Kidney capillary endothelial cell (primary cell): ENCODE measurements around the gene SERINC4.

Experiments used
- DNase-seq: peaks from one replicate; pipeline ENCODE4 v3.0.0-alpha.2; 2018; ENCODE audit warnings: low spot score

SERINC4 gene

DNA sequence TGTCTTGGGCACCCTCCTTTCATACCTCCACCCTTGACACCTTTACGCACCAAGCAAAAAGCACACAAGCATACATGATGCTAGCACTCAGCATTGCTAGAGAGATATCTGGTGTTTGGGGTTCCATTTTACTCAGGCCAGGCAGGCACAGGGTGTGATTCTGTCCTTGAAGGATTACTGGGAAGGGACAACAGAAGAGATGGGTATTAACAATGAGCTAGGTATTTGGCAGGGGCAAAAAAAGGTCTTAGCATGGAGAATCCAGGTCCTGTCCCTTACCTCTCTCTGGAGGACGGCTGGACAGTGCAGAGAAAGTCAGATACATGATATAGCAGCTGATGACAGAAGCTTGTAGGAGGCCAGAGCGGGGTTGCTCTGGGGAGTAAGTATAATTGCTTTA lies 3.5 kb downstream of the SERINC4 start:
- no peak for DNase-seq

DNA sequence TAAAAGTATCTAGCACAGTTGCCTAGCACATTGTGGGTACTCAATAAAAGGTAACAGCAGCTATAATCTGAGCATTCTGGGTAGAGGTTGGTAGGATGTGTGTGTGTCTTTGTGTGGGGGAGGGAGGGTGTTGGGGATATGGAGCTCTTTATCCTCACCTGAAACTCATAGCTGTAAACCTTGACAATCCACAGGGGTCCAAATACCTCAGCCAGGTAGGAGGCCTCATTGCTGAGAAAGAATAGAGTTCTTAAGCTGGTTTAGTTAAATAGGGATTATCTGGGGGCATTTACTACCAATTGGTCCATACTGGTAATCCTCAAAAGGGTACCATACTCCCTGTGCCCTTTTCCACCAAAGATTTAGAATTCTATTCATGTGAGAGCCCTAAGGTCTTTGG lies 4.0 kb downstream of the SERINC4 start:
- no peak for DNase-seq

DNA sequence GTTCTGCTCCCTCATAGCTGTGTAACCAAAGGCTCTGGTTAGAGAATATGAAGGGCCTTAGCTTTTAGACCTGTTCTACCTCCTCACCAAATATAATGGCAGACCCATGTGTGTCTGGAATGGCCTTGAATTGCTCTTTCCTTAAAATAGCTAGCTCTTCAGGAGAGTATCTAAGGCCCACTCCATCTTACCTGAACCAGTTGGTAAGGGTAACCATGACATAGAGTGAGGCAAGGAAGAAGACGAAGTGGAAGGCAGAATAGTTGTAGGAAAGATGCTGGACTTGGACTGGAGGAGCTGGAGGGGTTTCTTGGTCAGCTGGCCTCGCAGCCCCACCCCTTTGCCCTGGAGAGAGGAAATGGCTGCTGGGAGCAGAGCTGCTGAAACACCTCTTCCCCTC lies 4.8 kb downstream of the SERINC4 start:
- no peak for DNase-seq

DNA sequence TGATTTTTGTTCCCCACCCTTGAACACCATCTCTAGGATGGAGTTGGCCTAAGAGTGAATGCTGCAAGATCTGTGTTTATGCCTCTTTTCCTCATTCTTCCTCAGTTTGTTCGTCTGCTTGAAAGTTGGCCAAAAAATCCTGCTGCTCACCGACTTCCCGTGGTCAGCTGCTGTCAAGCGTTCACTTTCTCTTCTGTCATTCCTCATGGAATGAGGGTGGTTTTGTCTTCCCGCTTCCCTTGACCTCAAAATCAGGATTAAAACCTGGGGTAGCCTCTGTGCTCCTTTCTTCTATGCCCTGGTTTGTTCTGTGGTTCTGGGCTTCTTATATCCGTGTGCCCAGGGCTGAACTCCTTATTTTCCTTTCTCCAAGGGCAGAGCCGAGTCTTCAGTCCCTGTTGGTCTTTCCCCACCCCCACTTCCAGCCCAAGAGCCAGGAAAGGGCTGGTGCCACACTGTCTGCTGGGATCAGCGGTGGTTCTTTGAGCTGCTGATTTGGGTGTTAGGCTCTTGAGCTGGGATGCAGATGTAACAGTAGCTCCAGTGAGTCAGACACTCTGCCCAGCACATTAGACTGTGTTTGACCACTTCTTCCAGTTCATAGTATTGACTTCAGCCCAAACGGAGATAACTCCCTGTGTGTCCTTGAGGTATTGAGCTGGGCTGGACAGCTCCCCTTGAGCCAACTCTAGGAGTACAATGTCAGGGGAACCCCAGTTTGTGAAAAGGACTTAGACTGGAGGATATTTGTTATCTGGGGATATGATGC lies 5.6 kb downstream of the SERINC4 start:
- DNase-seq, result peak; percentile 79

DNA sequence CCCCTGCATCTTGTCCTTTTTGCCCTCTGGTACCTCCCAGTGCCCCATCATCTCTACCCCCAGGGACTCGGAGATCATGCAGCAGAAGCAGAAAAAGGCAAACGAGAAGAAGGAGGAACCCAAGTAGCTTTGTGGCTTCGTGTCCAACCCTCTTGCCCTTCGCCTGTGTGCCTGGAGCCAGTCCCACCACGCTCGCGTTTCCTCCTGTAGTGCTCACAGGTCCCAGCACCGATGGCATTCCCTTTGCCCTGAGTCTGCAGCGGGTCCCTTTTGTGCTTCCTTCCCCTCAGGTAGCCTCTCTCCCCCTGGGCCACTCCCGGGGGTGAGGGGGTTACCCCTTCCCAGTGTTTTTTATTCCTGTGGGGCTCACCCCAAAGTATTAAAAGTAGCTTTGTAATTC lies 6.4 kb downstream of the SERINC4 start:
- no peak for DNase-seq

DNA sequence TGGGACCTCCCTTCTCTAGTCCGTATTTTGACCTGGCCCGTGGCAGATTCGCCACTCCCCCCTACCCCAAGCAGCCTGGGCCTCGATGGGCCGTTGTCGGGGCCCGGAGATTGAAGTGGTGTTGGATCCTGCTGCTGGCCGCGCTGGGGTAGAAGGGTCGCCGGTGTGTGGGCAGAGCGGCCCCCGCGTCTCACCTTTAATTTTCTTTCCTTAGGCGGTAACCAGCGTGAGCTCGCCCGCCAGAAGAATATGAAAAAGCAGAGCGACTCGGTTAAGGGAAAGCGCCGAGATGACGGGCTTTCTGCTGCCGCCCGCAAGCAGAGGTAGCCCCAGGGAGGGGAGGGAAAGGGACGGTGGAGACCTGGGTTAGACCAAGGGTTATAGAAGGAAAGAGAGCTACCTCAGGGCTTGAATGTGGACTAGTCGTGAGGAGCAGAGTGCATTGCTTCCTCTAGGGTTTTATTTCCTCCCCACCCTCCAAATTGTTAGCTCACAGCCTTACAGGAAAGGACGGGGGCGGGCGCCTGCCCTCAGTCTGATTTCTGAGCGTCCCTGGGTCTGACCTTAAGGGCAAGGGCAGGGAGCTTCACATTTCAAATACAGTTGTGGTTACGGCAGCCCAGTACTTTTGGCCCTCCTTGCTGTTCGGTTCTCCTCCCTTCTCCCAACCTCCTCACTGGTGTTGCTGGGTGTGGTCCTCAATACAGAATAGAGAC lies 7.1 kb downstream of the SERINC4 start:
- peak; percentile 57 for DNase-seq

DNA sequence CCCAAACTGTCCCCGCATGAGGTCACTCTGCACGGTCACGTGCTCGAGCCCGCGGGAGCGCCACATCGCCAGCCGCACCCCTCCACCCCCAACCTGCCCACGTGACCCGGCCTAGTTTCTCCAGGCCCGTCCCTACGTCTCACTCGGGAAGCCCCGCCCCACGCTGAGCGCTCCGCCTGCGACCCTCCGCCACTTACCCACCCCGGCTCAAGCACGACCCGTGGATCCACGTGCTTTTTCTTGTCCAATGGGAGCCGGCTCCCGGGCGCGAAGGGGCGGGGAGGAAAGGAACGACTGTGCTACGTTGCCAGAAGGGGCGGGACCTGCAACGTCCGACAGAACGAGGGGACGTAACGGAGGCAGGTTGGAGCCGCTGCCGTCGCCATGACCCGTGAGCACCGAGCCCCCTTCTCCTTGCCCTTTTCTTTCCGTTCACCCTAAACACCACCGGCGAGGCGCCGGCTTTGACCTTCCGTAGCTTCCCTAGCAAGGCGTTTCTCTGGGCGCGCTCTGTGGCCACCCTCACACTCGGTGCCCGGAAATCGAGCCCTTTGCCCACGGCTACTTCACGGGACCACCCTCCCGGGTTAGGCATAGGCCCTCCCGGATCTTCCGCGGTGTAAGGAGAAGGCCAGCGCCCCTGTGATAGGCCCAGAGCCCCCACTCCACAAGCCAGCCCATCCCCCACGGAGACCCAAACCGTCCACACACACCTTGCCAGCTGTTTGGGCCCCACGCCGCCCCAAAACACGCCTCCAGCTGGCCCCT lies 7.8 kb downstream of the SERINC4 start, which contains the start of gene SERF2:
SERF2 (plus strand) TSS at position 328 of the 768 bp plus-strand sequence; CDS start at position 385, 57 bp downstream.
- peak; percentile 98 for DNase-seq

DNA sequence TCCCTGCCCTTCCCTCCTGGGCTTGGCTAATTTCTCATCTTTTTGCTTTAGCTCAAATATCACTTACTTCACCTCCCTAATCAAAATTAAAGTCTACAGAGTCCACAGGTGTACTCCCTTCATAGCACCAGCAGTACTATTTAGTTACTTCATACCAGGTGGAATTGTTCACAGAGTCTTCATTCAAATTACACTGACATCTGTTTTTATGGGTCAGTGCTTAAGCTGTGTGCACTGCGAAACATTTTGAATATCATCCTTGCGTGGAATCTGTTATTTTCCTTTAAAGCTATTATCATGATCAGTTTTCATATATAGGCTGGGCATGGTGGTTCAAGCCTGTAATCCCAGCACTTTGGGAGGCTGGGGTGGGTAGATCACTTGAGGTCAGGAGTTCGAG lies 10.6 kb downstream of the SERINC4 start:
- no peak for DNase-seq

DNA sequence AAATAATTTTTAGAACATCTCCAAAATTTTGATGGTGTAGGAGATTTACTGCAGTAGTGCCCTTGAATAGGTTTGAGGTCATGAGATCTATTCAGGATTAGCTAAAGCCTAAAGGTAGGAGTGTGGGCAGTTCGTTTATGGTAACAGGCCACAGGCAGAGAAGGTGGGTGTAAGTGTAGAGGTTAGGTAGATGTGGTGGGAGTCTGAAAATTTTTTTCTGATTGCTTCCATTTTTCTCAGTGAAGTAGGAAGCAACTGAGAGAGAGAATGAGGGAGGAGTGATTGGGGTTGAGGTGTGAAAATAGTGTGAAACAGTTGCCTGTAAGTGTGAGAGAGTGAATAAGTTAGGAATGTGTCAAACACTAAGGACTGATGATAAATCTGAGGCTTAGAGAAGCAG lies 21.0 kb downstream of the SERINC4 start:
- no peak for DNase-seq

DNA sequence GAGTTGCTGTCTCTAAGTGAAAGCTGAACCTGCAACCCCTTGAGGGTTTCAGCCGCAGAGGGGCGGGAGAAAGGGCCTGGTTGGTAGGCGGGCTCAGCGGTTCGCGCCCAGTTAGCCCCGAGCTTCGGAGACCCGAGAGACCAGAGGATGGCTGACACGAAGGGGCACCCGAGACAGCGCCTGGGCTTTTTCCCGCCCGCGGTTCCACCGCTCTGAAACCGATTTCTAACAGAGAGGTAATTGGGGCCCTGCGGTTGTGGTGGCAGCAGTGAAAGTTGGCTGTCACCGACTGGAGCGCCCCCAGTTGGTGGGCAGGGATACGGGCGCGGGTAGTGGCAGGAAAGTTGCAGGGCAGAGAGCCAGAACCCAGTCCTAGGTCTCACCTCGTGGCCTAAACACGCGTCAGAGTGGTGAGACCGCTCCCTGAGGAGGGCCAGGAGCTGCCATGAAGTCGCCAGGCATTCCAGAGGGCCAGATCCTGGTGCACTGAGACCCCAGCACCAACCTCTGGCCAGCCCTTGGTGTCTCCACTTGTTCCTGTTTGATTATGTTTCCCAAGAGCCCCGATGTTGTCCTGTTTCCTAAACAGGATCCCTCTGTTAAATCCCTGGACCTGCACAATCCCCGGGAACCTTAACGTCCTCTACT lies 22.6 kb downstream of the SERINC4 start:
- DNase-seq, result peak; percentile 62

DNA sequence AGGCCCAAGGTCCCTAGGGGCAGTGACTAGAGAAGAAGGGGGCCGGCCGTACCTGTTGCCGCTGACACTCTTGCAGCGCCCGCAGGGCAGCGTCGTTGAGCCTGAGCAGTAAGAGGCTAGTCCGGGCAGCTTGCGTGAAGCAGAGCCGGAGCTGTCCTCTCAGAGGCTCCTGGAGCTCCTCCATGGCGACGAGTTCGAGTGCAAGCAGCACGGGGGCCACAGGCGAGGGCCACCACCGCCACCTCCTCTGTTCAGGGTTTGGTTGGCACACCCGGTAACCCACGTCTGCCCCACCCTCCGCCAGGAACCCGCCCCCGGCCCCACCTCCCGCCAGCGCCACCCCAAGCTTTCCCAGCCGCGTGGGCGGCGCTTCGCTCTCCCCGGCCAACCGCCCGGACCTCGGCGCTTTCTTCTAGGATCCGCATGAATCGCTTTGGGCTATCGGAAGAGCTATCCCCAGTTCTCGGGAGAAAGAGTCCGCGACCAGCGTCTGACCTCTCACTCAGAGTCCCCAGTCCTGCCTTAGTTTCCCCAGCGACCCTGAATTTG lies 23.2 kb downstream of the SERINC4 start, which contains the start of gene ELL3:
ELL3 (minus strand) TSS at position 249 of the 549 bp plus-strand sequence; CDS start at position 184, 65 bp downstream.
- peak; percentile 46 for DNase-seq

DNA sequence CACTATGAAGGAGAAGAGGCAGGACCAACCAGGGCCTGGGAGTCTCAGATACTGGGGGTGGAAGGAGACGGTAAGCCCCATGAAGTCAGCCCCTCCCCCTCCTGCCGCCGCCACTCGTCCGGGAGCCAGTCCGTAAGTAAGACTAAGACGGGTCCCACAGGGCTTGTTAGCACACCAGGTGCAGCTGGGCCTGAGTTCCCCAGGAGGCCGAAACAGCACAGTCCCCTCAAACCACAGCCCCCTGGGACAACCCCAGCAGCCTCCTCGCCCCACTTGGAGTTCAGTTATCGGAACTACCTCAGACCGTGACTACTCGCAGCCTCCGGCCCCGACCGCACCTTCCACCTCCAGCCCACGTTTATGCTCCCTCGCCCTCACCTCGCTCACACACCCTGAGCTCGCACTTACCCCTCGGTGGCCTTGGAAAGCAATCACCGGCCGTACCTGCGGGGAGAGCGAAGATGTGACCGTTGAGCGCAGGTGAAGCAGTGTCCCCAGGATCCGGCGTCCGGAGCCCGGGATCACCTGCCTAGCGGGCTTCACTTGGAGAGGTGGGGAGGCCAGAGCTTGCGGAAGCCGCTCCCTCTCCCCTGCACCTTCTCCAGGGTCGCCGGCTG lies 23.8 kb downstream of the SERINC4 start:
- DNase-seq, result no peak

DNA sequence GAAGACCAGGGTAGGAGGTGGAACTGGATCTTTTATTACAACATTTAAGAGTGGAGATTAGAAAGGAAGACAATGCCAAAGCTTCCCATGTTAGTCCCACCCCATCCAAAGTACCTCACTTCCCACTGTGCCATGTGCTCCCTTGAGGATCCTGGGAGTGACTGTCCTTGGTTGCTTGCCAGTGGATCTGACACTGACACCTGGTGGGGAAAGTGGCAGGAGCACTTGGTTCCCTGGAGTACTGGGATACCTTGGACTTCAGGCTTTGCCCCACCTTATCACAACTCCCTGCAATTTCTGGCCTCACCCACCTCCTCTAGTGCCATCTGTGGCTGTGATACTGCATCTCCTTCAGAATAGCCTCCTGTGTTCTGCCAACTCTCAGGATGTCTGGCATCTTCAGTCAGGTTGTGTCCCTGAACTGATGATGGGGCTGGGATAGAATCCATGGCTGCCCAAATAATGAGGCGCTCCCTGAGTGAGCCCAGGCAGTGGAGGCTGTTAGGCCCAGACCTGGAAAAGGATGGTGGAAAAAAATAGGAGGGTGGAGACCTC lies 24.5 kb downstream of the SERINC4 start:
- DNase-seq, result no peak

DNA sequence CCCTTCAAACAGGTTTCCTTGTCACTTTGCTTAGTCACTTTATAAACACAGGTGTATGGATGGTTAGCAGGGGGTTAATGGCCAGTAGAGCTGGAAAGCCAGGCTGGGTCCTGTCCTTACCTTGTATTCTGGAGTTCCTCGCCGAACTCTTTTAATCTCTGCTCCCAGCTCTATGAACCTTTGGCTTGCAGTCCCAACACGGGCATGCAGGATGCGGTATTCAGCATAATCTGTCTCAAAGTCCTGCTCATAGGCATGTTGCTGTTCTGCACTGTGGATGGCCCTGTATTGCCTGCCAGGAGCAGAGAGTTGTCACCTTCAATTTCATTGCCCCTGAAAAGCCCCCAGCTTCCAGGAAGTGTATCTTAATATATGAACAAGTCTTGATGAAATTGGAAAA lies 26.0 kb downstream of the SERINC4 start:
- no peak for DNase-seq

DNA sequence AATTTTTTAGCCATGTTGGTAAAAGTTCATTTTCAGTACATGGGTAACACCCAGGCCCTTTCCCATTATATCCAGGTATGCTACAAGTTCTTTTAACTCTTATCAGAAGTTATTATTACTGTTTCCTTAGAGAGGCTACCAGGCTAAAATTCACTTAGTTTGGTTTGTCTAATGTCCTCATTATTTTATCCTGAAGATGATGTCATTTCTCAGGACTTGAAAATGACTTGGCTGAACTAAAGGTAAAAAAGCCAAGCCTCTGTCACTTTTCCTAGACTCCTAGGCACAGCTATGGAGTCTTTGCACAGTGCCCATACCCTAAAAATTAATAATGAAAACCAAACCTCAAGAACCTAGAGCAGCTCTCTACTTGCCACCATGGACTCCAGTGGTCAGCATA lies 27.4 kb downstream of the SERINC4 start:
- no peak for DNase-seq

DNA sequence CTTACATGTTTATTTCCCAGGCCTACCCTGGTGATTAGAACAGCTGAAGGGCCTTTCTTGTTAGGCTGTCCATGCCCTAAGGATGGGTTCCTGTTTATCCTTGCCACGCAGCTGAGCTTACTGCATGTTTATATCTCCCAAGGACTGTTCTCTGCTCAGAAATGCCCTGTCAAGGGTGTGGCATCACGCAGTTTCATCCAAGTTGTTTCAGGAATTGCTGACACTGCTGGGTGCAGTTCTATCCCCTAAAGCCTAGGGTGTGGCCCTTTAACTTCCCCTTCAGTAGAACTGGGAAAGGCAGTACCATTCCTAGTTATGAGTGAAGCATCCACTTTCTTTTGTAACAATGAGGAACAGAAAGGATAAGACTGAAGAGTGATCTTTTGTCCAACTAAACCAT lies 28.2 kb downstream of the SERINC4 start:
- DNase-seq, result no peak

DNA sequence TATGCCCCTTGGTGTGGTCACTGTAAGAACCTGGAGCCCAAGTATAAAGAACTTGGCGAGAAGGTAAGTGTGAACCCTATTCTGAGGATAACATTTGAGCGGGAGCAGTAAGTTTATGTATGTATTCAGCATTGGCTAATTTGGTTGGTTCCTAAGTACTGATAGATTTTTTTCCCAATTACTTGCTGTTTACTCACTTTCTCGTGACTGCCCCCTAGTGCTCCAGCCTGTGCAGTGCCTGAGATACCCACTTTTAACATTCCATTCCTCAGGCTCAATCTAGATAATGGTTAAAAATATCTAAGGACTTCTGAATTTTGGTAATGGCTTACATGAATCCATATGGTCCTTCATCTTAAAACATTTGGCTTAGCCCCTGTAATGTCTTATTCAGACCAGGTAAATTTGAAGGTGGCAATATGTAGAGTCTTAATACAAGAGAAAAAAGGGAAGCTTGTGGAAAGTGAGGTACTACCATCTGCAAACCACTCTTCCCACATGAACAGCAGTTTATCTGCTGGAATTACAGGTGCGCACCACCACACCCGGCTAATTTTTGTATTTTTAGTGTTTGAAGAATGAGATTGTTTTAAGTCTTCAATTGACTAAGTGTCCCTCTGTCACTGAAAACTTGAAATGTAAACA lies 30.3 kb downstream of the SERINC4 start:
- peak; percentile 61 for DNase-seq

DNA sequence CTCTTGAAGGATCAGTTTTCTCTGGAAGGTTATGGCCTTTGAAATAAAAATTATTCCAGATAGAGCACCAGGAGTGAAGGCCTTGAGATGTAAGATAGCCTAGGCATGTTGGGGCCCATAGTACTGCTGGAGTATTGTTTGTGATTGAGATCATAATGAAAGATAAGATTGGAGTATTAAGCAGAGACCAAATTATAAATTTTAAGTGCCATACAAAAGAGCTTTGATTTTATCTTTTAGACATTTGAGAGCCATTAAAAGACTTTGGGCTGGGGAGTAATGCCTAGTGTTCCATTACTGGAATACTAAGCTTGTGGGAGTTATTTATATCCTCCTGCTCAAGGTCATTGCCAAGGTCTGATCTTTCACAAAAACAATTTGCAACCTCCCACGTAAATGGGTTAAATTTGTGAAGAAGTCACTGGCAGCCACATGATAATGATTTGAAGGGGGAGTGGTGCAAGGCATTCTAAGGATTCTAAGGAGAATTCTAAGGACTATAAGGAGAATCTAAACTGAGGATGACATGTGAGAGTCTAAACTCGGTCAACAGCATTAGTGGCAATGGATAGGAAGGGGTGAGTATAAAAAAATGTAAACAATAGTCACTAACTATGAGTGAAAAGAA lies 36.1 kb downstream of the SERINC4 start:
- no peak for DNase-seq

DNA sequence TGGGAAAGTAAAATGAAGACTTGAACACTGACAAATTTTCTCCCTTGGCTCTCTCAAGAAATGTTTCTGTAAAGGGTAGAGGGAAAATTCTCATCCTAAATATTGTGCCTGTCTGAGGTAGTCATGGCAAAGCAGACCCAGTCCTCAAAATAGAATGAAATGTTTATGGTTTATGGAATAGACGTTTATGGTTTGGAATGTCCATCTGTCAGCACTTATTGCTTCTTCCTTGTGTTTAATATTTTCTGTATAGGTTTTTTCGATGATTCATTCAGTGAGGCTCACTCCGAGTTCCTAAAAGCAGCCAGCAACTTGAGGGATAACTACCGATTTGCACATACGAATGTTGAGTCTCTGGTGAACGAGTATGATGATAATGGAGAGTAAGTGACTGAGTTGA lies 37.2 kb downstream of the SERINC4 start:
- no peak for DNase-seq

DNA sequence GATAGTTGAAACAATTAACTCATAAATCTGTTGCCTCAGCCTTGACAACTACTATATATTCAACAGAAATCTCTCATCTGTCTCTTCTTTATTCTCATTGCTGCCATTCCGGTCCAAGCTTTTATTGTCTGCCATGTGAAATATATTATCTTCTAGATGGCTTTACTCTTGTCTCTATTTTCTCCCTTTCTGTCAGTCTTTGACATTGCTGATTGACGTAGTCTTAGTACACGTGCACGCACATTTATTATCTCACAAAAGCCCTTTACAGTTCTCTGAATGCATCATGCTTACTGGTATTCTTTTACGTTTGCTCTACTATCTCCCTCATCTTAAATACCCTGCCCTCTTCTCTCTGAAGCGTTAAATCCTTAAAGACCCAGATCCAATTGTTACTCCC lies 48.1 kb downstream of the SERINC4 start:
- no peak for DNase-seq
